OCI-LY7 (cell line): ENCODE data around the gene MCCD1. TPM values are rescaled to one million over a fixed set of nuclear protein-coding genes. Genes with fewer than 3 reads are reported as not detected.
A peak's percentile ranks its signal among the peaks of the same experiment; 100 is the strongest.

Experiments used
- BruUV-seq: library from RNA; stranded (reverse); fragments of 400-500 nt; replicated peaks from 2 replicates; lab custom pipeline; 2021; lab: Mats Ljungman, UMichigan
- CTCF ChIA-PET: fragments of 300-600 bp; sonication (Branson Sonifier 250); formaldehyde crosslinking; loops from one replicate; lab custom pipeline; 2022; ENCODE audit warnings: antibody characterized with exemption; ENCODE audit not compliant: unreplicated experiment; lab: Charles Lee
- POLR2A ChIA-PET: fragments of 300-600 bp; sonication (Branson Sonifier 250); formaldehyde crosslinking; loops from one replicate; lab custom pipeline; 2022; ENCODE audit warnings: antibody characterized with exemption; lab: Charles Lee
- DNase-seq: peaks from one replicate; pipeline ENCODE4 v3.0.0-alpha.2; 2015; ENCODE audit warnings: low spot score
- H2AFZ ChIP-seq: fragments of 200-600 bp; sonication (generic), shearing (Covaris generic); 2 replicates; pipeline ENCODE4 v1.6.1; 2014; ENCODE audit warnings: mild to moderate bottlenecking, antibody characterized with exemption, low read length, moderate library complexity
- H3K27ac ChIP-seq: fragments of 200-600 bp; sonication (generic); 2 replicates; pipeline ENCODE4 v1.5.1; 2014; ENCODE audit warnings: mixed run types, low read depth, mild to moderate bottlenecking, moderate library complexity, low read length, inconsistent platforms; ENCODE audit not compliant: poor library complexity, severe bottlenecking
- H3K36me3 ChIP-seq: fragments of 200-600 bp; sonication (generic); 2 replicates; pipeline ENCODE4 v1.6.1; 2014; ENCODE audit warnings: mild to moderate bottlenecking, antibody characterized with exemption, low read length, moderate library complexity, mixed read lengths; ENCODE audit not compliant: insufficient read depth
- H3K4me1 ChIP-seq: fragments of 200-600 bp; sonication (generic); 2 replicates; pipeline ENCODE4 v1.5.1; 2014; ENCODE audit warnings: mild to moderate bottlenecking, low read length; ENCODE audit not compliant: insufficient read depth, poor library complexity, severe bottlenecking
- H3K4me2 ChIP-seq: fragments of 200-600 bp; sonication (generic); 2 replicates; pipeline ENCODE4 v1.6.1; 2014; ENCODE audit warnings: mild to moderate bottlenecking, low read length
- H3K4me3 ChIP-seq: fragments of 200-600 bp; sonication (generic); 2 replicates; pipeline ENCODE4 v1.5.1; 2014; ENCODE audit warnings: mild to moderate bottlenecking, low read depth, low read length; ENCODE audit not compliant: poor library complexity, severe bottlenecking
- H3K79me2 ChIP-seq: fragments of 200-600 bp; sonication (generic); 2 replicates; pipeline ENCODE4 v1.6.1; 2016; ENCODE audit warnings: low read depth, mild to moderate bottlenecking, low read length, moderate library complexity, mixed read lengths; ENCODE audit not compliant: insufficient read depth
- H3K9me2 ChIP-seq: fragments of 200-600 bp; sonication (generic); 2 replicates; pipeline ENCODE4 v1.6.1; 2016; ENCODE audit warnings: mild to moderate bottlenecking, low read length, mixed read lengths; ENCODE audit not compliant: insufficient read depth
- H3K9me3 ChIP-seq: fragments of 200-600 bp; sonication (generic); 2 replicates; pipeline ENCODE4 v1.6.1; 2014; ENCODE audit warnings: mild to moderate bottlenecking, mixed run types, low read length, mixed read lengths
- H4K20me1 ChIP-seq: fragments of 200-600 bp; sonication (generic); 2 replicates; pipeline ENCODE4 v1.6.1; 2014; ENCODE audit warnings: mild to moderate bottlenecking, antibody characterized with exemption, low read length, moderate library complexity, mixed read lengths; ENCODE audit not compliant: insufficient read depth
- EZH2phosphoT487 ChIP-seq: fragments of 200-600 bp; sonication (generic); IDR thresholded peaks from 2 replicates; pipeline ENCODE4 v1.6.1; 2018; ENCODE audit warnings: low read depth, borderline replicate concordance, mild to moderate bottlenecking, mixed run types, antibody characterized with exemption, low read length, moderate library complexity, mixed read lengths
- intact Hi-C: fragments of 100-400 bp; cut with micrococcal nuclease; formaldehyde crosslinking; loops from one replicate; pipeline ENCODE4 v1.10.0; 2022; ENCODE audit not compliant: unreplicated experiment
- total RNA-seq, 2 experiments: library from RNA; depleted of rRNA in 1 of 2; stranded (reverse); fragments of >200 nt in 1 of 2; shearing (Covaris generic) in 1 of 2; gene quantifications; 2 replicates each; pipeline ENCODE4 v1.2.3, GENCODE V29; 2014 to 2022
- TF ChIP-seq, protein P1 (sequence below): fragments of 200-600 bp; sonication (generic); conservative IDR thresholded peaks from 2 replicates; pipeline ENCODE4 v1.5.1; 2014; ENCODE audit warnings: mild to moderate bottlenecking, antibody characterized with exemption, low read length, moderate library complexity, mixed read lengths

MCCD1 gene
- total RNA-seq, 2 experiments from 2014 or later, result not detected

DNA sequence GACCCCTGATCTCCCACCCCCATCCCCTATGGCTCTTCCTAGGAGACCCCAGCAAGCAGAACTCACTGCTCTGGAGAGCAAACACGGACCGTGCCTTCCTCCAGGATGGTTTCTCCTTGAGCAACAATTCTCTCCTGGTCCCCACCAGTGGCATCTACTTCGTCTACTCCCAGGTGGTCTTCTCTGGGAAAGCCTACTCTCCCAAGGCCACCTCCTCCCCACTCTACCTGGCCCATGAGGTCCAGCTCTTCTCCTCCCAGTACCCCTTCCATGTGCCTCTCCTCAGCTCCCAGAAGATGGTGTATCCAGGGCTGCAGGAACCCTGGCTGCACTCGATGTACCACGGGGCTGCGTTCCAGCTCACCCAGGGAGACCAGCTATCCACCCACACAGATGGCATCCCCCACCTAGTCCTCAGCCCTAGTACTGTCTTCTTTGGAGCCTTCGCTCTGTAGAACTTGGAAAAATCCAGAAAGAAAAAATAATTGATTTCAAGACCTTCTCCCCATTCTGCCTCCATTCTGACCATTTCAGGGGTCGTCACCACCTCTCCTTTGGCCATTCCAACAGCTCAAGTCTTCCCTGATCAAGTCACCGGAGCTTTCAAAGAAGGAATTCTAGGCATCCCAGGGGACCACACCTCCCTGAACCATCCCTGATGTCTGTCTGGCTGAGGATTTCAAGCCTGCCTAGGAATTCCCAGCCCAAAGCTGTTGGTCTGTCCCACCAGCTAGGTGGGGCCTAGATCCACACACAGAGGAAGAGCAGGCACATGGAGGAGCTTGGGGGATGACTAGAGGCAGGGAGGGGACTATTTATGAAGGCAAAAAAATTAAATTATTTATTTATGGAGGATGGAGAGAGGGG lies 44.7 kb downstream of the MCCD1 start:
- POLR2A ChIA-PET, result interaction anchor here (0.6 to 2.1 kb wide), 3 partner anchors 11 to 23 kb away, joined by 3 to 10 read pairs (median 3); partner anchors contain the start of gene LST1
- intact Hi-C loops, result no loop called here
- BruUV-seq, result no TSS peak
- Histone ChIP-seq H3K4me2 (peak overlapping the region; percentile 82; the same call in 1 of the 2 replicates), H3K4me3 (no peak overlapping the region), H3K9me2 (no peaks in the 10 kb centered on the region), H3K79me2 (peaks cover 14% of the 10 kb centered on the region; the same call in 1 of the 2 replicates), H3K36me3 (peaks cover 8% of the 10 kb centered on the region; the same call in 1 of the 2 replicates), H3K27ac (no peak overlapping the region), H2AFZ (no peak overlapping the region), H4K20me1 (no peaks in the 10 kb centered on the region), H3K9me3 (no peaks in the 10 kb centered on the region), H3K4me1 (peaks cover 96% of the 10 kb centered on the region)
- TF ChIP-seq, protein P1, sequence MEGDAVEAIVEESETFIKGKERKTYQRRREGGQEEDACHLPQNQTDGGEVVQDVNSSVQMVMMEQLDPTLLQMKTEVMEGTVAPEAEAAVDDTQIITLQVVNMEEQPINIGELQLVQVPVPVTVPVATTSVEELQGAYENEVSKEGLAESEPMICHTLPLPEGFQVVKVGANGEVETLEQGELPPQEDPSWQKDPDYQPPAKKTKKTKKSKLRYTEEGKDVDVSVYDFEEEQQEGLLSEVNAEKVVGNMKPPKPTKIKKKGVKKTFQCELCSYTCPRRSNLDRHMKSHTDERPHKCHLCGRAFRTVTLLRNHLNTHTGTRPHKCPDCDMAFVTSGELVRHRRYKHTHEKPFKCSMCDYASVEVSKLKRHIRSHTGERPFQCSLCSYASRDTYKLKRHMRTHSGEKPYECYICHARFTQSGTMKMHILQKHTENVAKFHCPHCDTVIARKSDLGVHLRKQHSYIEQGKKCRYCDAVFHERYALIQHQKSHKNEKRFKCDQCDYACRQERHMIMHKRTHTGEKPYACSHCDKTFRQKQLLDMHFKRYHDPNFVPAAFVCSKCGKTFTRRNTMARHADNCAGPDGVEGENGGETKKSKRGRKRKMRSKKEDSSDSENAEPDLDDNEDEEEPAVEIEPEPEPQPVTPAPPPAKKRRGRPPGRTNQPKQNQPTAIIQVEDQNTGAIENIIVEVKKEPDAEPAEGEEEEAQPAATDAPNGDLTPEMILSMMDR, result no peak
- TF ChIP-seq EZH2phosphoT487, result no peak
- DNase-seq, result no peak
- CTCF ChIA-PET, result interaction anchor here (0.5 to 1.0 kb wide), 4 partner anchors 11 to 17 kb away, joined by 3 to 4 read pairs (median 3); no protein-coding TSS in a partner anchor

DNA sequence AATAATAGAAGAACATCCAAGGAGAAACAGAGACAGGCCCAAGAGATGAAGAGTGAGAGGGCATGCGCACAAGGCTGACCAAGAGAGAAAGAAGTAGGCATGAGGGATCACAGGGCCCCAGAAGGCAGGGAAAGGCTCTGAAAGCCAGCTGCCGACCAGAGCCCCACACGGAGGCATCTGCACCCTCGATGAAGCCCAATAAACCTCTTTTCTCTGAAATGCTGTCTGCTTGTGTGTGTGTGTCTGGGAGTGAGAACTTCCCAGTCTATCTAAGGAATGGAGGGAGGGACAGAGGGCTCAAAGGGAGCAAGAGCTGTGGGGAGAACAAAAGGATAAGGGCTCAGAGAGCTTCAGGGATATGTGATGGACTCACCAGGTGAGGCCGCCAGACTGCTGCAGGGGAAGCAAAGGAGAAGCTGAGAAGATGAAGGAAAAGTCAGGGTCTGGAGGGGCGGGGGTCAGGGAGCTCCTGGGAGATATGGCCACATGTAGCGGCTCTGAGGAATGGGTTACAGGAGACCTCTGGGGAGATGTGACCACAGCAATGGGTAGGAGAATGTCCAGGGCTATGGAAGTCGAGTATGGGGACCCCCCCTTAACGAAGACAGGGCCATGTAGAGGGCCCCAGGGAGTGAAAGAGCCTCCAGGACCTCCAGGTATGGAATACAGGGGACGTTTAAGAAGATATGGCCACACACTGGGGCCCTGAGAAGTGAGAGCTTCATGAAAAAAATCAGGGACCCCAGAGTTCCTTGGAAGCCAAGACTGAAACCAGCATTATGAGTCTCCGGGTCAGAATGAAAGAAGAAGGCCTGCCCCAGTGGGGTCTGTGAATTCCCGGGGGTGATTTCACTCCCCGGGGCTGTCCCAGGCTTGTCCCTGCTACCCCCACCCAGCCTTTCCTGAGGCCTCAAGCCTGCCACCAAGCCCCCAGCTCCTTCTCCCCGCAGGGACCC lies 45.6 kb downstream of the MCCD1 start:
- Histone ChIP-seq H4K20me1 (no peaks in the 10 kb centered on the region), H3K9me3 (no peaks in the 10 kb centered on the region), H2AFZ (peak overlapping the region; percentile 57; the same call in 1 of the 2 replicates), H3K4me2 (peak overlapping the region; percentile 86), H3K79me2 (peaks cover 14% of the 10 kb centered on the region; the same call in 1 of the 2 replicates), H3K9me2 (no peaks in the 10 kb centered on the region), H3K27ac (peak overlapping the region; percentile 1), H3K4me3 (peak overlapping the region; percentile 69), H3K4me1 (peaks cover 88% of the 10 kb centered on the region), H3K36me3 (peaks cover 11% of the 10 kb centered on the region; the same call in 1 of the 2 replicates)
- intact Hi-C loops, result no loop called here
- TF ChIP-seq, protein P1, result peak; percentile 64
- TF ChIP-seq EZH2phosphoT487, result no peak
- no peak for DNase-seq
- POLR2A ChIA-PET, result interaction anchor here (0.6 to 2.1 kb wide), 12 partner anchors 9 to 458 kb away, joined by 3 to 10 read pairs (median 5); partner anchors contain the start of genes DDX39B and LST1
- BruUV-seq, result no TSS peak
- CTCF ChIA-PET, result interaction anchor here (0.6 to 1.3 kb wide), 6 partner anchors 8 to 23 kb away, joined by 3 to 5 read pairs (median 4); partner anchors contain the start of gene NCR3
